ENCODE measurements around the gene MNDA.

Gene MNDA
- 214 to 891 (median 392) reads per million in 18 experiments for total RNA-seq

GRCh38 chr1:158830904-158831507 is at the start of gene MNDA:
Gene MNDA (plus strand): TSS chr1:158831351. CDS start chr1:158842154, 10,803 bp downstream.
- peak; percentile 91 to 99 for DNase-seq

GRCh38 chr1:158793604-158794003 is 37.5 kb upstream of the MNDA start:
- peak; percentile 44 to 64 for DNase-seq

- DNase-seq, result no peak
These were observed 36.9 kb upstream of the MNDA start for GRCh38 chr1:158794247-158794646.

- no peak for DNase-seq
These were observed 32.6 kb upstream of the MNDA start for GRCh38 chr1:158798531-158798930.

GRCh38 chr1:158799689-158800088 is 31.5 kb upstream of the MNDA start:
- DNase-seq, result peak; percentile 67 to 75

GRCh38 chr1:158800526-158800925 is 30.6 kb upstream of the MNDA start:
- DNase-seq, result peak; percentile 19 to 77

GRCh38 chr1:158801396-158801795 is 29.8 kb upstream of the MNDA start:
- DNase-seq, result peak in 1 of 2 donors; percentile 55

GRCh38 chr1:158803678-158804077 is 27.5 kb upstream of the MNDA start:
- no peak for DNase-seq

- DNase-seq, result no peak
These were observed 24.1 kb upstream of the MNDA start for GRCh38 chr1:158806916-158807536.

- peak; percentile 65 to 80 for DNase-seq
These were observed 21.9 kb upstream of the MNDA start for GRCh38 chr1:158809256-158809655.

GRCh38 chr1:158809862-158810261 is 21.3 kb upstream of the MNDA start:
- DNase-seq, result peak; percentile 91 to 95

- DNase-seq, result peak; percentile 73 to 81
These were observed 20.8 kb upstream of the MNDA start for GRCh38 chr1:158810311-158810710.

- DNase-seq, result peak in 1 of 2 donors; percentile 69
These were observed 18.8 kb upstream of the MNDA start for GRCh38 chr1:158812336-158812735.

GRCh38 chr1:158813164-158813563 is 18.0 kb upstream of the MNDA start:
- peak; percentile 56 to 76 for DNase-seq

- DNase-seq, result no peak
These were observed 16.2 kb upstream of the MNDA start for GRCh38 chr1:158814970-158815369.

GRCh38 chr1:158818560-158818959 is 12.6 kb upstream of the MNDA start:
- peak; percentile 53 to 68 for DNase-seq

- DNase-seq, result peak; percentile 47 to 53
These were observed 12.1 kb upstream of the MNDA start for GRCh38 chr1:158818975-158819431.

GRCh38 chr1:158819461-158820443 is 11.4 kb upstream of the MNDA start:
- DNase-seq, result peak; percentile 53 to 59

- no peak for DNase-seq
These were observed 9.4 kb upstream of the MNDA start for GRCh38 chr1:158821723-158822122.

GRCh38 chr1:158830074-158830677 is 975 bp upstream of the MNDA start:
- no peak for DNase-seq

GRCh38 chr1:158833264-158833663 is 2.1 kb downstream of the MNDA start:
- peak; percentile 84 to 96 for DNase-seq

GRCh38 chr1:158836038-158836437 is 4.9 kb downstream of the MNDA start:
- DNase-seq, result no peak

GRCh38 chr1:158838660-158839059 is 7.5 kb downstream of the MNDA start:
- DNase-seq, result no peak
